GM12878 (cell line): ENCODE results near the gene OSBPL7. TPM values are rescaled to one million over a fixed set of nuclear protein-coding genes. Genes with fewer than 3 reads are reported as not detected.
A peak's percentile ranks its signal among the peaks of the same experiment; 100 is the strongest.

Experiments
- ATAC-seq: fragments of 200-7000 bp; cut with Tn5 transposase; 3 replicates; pipeline ENCODE4 v1.9.1; 2020; ENCODE audit warnings: mild to moderate bottlenecking, moderate library complexity
- BruUV-seq: library from RNA; stranded (reverse); fragments of 400-500 nt; replicated peaks from 2 replicates; lab custom pipeline; 2021; lab: Mats Ljungman, UMichigan
- CTCF ChIA-PET: fragments of 300-600 bp; sonication (Branson Sonifier 250); formaldehyde crosslinking; extraction: SDS; loops from one replicate; lab custom pipeline; 2021; ENCODE audit warnings: inconsistent platforms; lab: Yijun Ruan, JAX
- POLR2A ChIA-PET: fragments of 350-600 bp; formaldehyde crosslinking; extraction: SDS; loops from one replicate; lab custom pipeline; 2021; ENCODE audit warnings: inconsistent platforms; lab: Charles Lee
- RAD21 ChIA-PET: fragments of 300-600 bp; sonication (Branson Sonifier 250); formaldehyde crosslinking; loops from one replicate; lab custom pipeline; 2023; ENCODE audit warnings: antibody characterized with exemption; ENCODE audit not compliant: unreplicated experiment; lab: Charles Lee
- SMC1A ChIA-PET: fragments of 300-600 bp; sonication (Branson Sonifier 250); formaldehyde crosslinking; loops from one replicate; lab custom pipeline; 2023; ENCODE audit not compliant: unreplicated experiment, uncharacterized antibody; lab: Charles Lee
- DNase-seq: peaks from one replicate; pipeline ENCODE4 v3.0.0-alpha.2; 2011; ENCODE audit warnings: low read depth, low spot score
- FAIRE-seq: peaks from 3 replicates; lab custom pipeline; 2011; peaks lifted over from hg19 to GRCh38; lab: Jason Lieb, UNC
- H2AFZ ChIP-seq: 2 replicates; pipeline ENCODE4 v1.6.0; 2011; ENCODE audit warnings: low read depth, low read length, control low read depth; ENCODE audit not compliant: control insufficient read depth
- H3K27ac ChIP-seq: 2 replicates; pipeline ENCODE4 v1.5.1; 2011; ENCODE audit warnings: control low read depth; ENCODE audit not compliant: control insufficient read depth, insufficient read depth
- H3K27me3 ChIP-seq, 2 experiments: replicated peaks in 1 of 2; 2 replicates each; pipeline versions ENCODE4 v1.6.0 to v1.6.1; 2011; ENCODE audit warnings: low read length in 1 of 2; ENCODE audit not compliant: control insufficient read depth in 2 of 2, insufficient read depth in 2 of 2
- H3K36me3 ChIP-seq, 2 experiments: 2 replicates each; pipeline ENCODE4 v1.5.1; 2011; ENCODE audit warnings: low read length in 1 of 2; ENCODE audit not compliant: control insufficient read depth in 2 of 2, insufficient read depth in 2 of 2
- H3K4me1 ChIP-seq: 2 replicates; pipeline ENCODE4 v1.6.1; 2011; ENCODE audit warnings: mild to moderate bottlenecking, low read length, moderate library complexity, mixed read lengths; ENCODE audit not compliant: control insufficient read depth, insufficient read depth
- H3K4me2 ChIP-seq: 2 replicates; pipeline ENCODE4 v1.6.0; 2011; ENCODE audit warnings: control low read depth; ENCODE audit not compliant: control insufficient read depth, insufficient read depth
- H3K4me3 ChIP-seq: fragments of 200-600 bp; sonication (generic); 2 replicates; pipeline ENCODE4 v1.5.1; 2016
- H3K79me2 ChIP-seq: 2 replicates; pipeline ENCODE4 v1.6.0; 2011; ENCODE audit warnings: low read length; ENCODE audit not compliant: control insufficient read depth, insufficient read depth
- H3K9ac ChIP-seq: 2 replicates; pipeline ENCODE4 v1.8.0; 2011; ENCODE audit warnings: low read length, control low read depth, mixed read lengths; ENCODE audit not compliant: control insufficient read depth, insufficient read depth
- H3K9me3 ChIP-seq: replicated peaks from 3 replicates; pipeline ENCODE4 v1.5.1; 2011; ENCODE audit warnings: mild to moderate bottlenecking, low read length; ENCODE audit not compliant: control insufficient read depth, insufficient read depth
- H4K20me1 ChIP-seq: 2 replicates; pipeline ENCODE4 v1.6.0; 2011; ENCODE audit not compliant: control insufficient read depth, insufficient read depth
- MEF2A ChIP-seq: IDR thresholded peaks from 2 replicates; pipeline ENCODE4 v1.6.1; 2011; ENCODE audit warnings: low read depth, mild to moderate bottlenecking, low read length, moderate library complexity; ENCODE audit not compliant: insufficient read depth
- MTA2 ChIP-seq: fragments of 450-650 bp; IDR thresholded peaks from 2 replicates; pipeline ENCODE4 v1.6.1; 2016; ENCODE audit warnings: low read depth, mild to moderate bottlenecking, moderate library complexity
- SRF ChIP-seq, 2 experiments: IDR thresholded peaks; 2 replicates each; pipeline ENCODE4 v1.6.1; 2011; ENCODE audit warnings: low read depth in 2 of 2, low read length in 2 of 2, mild to moderate bottlenecking in 1 of 2, moderate library complexity in 1 of 2
- WGBS: methylation state at CpG from one replicate; pipeline ENCODE4 v1.1.6; 2016; ENCODE audit warnings: low lambda C conversion rate; ENCODE audit not compliant: insufficient replicate concordance, insufficient coverage; ENCODE audit errors: missing lambda C conversion rate; 5-methylcytosine and 5-hydroxymethylcytosine counted together
- in situ Hi-C: fragments of 300-500 bp; cut with MboI; formaldehyde crosslinking; loops from 9 replicates; pipeline ENCODE4 v1.14.3; 2018; ENCODE audit warnings: mixed read lengths
- intact Hi-C: fragments of 100-400 bp; cut with micrococcal nuclease; formaldehyde crosslinking; loops from one replicate; pipeline ENCODE4 v1.14.2; 2022; ENCODE audit not compliant: unreplicated experiment
- polyA plus RNA-seq, 11 experiments: library from polyadenylated mRNA; depleted of rRNA in 4 of 11; unstranded in 6 of 11; stranded (reverse) in 5 of 11; fragments of >200 nt; fragmentation: Nextera tagmentation in 4 of 11; fragmentation: Illumina TruSeq in 1 of 11; extraction: Ambion mirVana in 4 of 11; extraction: Trizol in 1 of 11; gene quantifications; 1 replicate in 1 of 11; 2 replicates in 10 of 11; pipeline versions ENCODE4 v1.2.1 to v1.2.3, GENCODE V29; 2011 to 2016; ENCODE audit warnings: inconsistent platforms in 2 of 11, missing spikeins in 2 of 11, low read depth in 1 of 11
- total RNA-seq, 4 experiments: library from RNA; depleted of rRNA in 3 of 4; stranded (reverse); fragments of >200 nt in 3 of 4; fragmentation: Illumina TruSeq in 1 of 4; extraction: Trizol in 1 of 4; gene quantifications; 2 replicates each; pipeline versions ENCODE4 v1.2.1 to v1.2.3, GENCODE V29; 2013 to 2021

OSBPL7 gene
- total and polyA plus RNA-seq, 10 of the 15 experiments (the other 5 are each of a cell fraction or from before 2014, with no cell fraction given) = 0.50 to 16.1 (median 6.7) TPM

DNA sequence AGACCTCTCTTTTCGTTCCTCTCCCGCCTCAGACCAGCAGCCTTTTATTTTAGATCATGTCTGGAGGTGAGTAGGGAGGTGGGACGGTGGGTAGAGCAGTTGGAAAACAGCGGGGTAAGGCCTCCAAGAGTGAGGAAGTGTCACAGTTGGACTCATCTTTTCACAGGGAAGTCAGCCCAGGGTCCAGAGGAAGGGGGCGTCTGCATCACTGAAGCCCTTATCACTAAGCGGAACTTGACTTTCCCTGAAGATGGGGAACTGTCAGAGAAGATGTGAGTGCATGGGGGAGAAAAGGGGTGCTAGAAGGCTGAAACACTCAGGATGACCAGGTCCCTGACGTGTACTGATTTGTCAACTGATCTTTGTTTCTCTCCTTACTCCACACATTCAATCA, 10.3 kb upstream of the OSBPL7 start:
- DNase-seq (no peak), ATAC-seq (peak; percentile 5; the same call in 1 of the 3 replicates), FAIRE-seq (no peak)
- RAD21 ChIA-PET = interaction anchor here (1.1 to 1.4 kb wide), 3 partner anchors 57 to 183 kb away, joined by 3 to 7 read pairs (median 3); partner anchors contain the start of gene KPNB1
- TF ChIP-seq SRF (IDR thresholded peaks at IDR 0.05; ENCODE audit: low read depth in 2 of 2, low read length in 2 of 2) (no peak), MEF2A (no peak), MTA2 (no peak)
- in situ Hi-C loops = no loop called here
- Histone ChIP-seq H3K9ac (peak overlapping the region; percentile 65), H3K4me2 (peak overlapping the region; percentile 96), H3K79me2 (peaks cover 17% of the 10 kb centered on the region), H3K27me3 (no peaks in the 10 kb centered on the region), H3K9me3 (no peaks in the 10 kb centered on the region), H3K4me1 (peaks cover 9% of the 10 kb centered on the region), H3K4me3 (peak overlapping the region; percentile 97), H2AFZ (peak overlapping the region; percentile 84), H4K20me1 (no peaks in the 10 kb centered on the region), H3K36me3 (peaks cover 0 to 10% of the 10 kb centered on the region in 2 experiments; a peak in 3 of 4 replicates), H3K27ac (no peak overlapping the region)
- POLR2A ChIA-PET = interaction anchor here (0.6 to 2.3 kb wide), 6 partner anchors 9 to 114 kb away, joined by 3 to 14 read pairs (median 4); partner anchors contain the start of genes OSBPL7, SCRN2 and SP2
- 14% methylated on average over 7 of the region's 7 CpGs for WGBS
- SMC1A ChIA-PET = interaction anchor here (0.6 to 1.6 kb wide), 3 partner anchors 10 to 144 kb away, joined by 3 to 7 read pairs (median 3); partner anchors contain the start of gene OSBPL7
- BruUV-seq = no TSS peak
- CTCF ChIA-PET = interaction anchor here (0.7 to 3.6 kb wide), 6 partner anchors 10 to 104 kb away, joined by 3 to 24 read pairs (median 6); partner anchors contain the start of genes OSBPL7 and SCRN2
- intact Hi-C loops = no loop called here
